GM21515 (cell line): Measurements from ENCODE around the gene PTPRK.

Source experiments
- ATAC-seq: cut with Tn5 transposase; IDR thresholded peaks from one replicate; pipeline ENCODE4 v1.9.1; 2021; ENCODE audit not compliant: unreplicated experiment

The PTPRK gene

GRCh38 chr6:127976111-127976510, 544.3 kb downstream of the PTPRK start:
- no peak for ATAC-seq

GRCh38 chr6:127972815-127973214, 547.6 kb downstream of the PTPRK start:
- no peak for ATAC-seq

GRCh38 chr6:127971945-127972391, 548.4 kb downstream of the PTPRK start:
- ATAC-seq: no peak

- ATAC-seq: no peak
Measured at GRCh38 chr6:127971386-127971785, 549.0 kb downstream of the PTPRK start.

GRCh38 chr6:127969701-127970100, 550.7 kb downstream of the PTPRK start:
- ATAC-seq: no peak

- no peak for ATAC-seq
Measured at GRCh38 chr6:127968394-127968793, 552.0 kb downstream of the PTPRK start.

- no peak for ATAC-seq
Measured at GRCh38 chr6:127967708-127968107, 552.7 kb downstream of the PTPRK start.

GRCh38 chr6:127966616-127967015, 553.8 kb downstream of the PTPRK start:
- no peak for ATAC-seq

- ATAC-seq: no peak
Measured at GRCh38 chr6:127963495-127963894, 556.9 kb downstream of the PTPRK start.

GRCh38 chr6:127959869-127960268, 560.5 kb downstream of the PTPRK start:
- ATAC-seq: no peak

GRCh38 chr6:127956956-127957355, 563.4 kb downstream of the PTPRK start:
- ATAC-seq: no peak

GRCh38 chr6:127956260-127956888, 564.0 kb downstream of the PTPRK start:
- no peak for ATAC-seq

GRCh38 chr6:127954082-127954481, 566.3 kb downstream of the PTPRK start:
- ATAC-seq: no peak

GRCh38 chr6:127952831-127953230, 567.6 kb downstream of the PTPRK start:
- ATAC-seq: no peak

GRCh38 chr6:127952176-127952575, 568.2 kb downstream of the PTPRK start:
- ATAC-seq: no peak

- ATAC-seq: peak; percentile 74
Measured at GRCh38 chr6:127951172-127951917, 569.1 kb downstream of the PTPRK start.

GRCh38 chr6:127950566-127951145, 569.7 kb downstream of the PTPRK start:
- ATAC-seq: no peak

- ATAC-seq: no peak
Measured at GRCh38 chr6:127949251-127949650, 571.1 kb downstream of the PTPRK start.

GRCh38 chr6:127946388-127946787, 574.0 kb downstream of the PTPRK start:
- ATAC-seq: no peak

- ATAC-seq: no peak
Measured at GRCh38 chr6:127945434-127946097, 574.8 kb downstream of the PTPRK start.

GRCh38 chr6:127941228-127941627, 579.2 kb downstream of the PTPRK start:
- ATAC-seq: no peak
